Activated CD4-positive, alpha-beta T cell treated with anti-CD3 and anti-CD28 coated beads for 1 hour (primary cell): ENCODE measurements around the gene HACD4.

Experiments used
- DNase-seq: peaks from one replicate; pipeline ENCODE4 v3.0.0-alpha.2; 2020

Gene HACD4, protein sequence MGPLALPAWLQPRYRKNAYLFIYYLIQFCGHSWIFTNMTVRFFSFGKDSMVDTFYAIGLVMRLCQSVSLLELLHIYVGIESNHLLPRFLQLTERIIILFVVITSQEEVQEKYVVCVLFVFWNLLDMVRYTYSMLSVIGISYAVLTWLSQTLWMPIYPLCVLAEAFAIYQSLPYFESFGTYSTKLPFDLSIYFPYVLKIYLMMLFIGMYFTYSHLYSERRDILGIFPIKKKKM

DNA sequence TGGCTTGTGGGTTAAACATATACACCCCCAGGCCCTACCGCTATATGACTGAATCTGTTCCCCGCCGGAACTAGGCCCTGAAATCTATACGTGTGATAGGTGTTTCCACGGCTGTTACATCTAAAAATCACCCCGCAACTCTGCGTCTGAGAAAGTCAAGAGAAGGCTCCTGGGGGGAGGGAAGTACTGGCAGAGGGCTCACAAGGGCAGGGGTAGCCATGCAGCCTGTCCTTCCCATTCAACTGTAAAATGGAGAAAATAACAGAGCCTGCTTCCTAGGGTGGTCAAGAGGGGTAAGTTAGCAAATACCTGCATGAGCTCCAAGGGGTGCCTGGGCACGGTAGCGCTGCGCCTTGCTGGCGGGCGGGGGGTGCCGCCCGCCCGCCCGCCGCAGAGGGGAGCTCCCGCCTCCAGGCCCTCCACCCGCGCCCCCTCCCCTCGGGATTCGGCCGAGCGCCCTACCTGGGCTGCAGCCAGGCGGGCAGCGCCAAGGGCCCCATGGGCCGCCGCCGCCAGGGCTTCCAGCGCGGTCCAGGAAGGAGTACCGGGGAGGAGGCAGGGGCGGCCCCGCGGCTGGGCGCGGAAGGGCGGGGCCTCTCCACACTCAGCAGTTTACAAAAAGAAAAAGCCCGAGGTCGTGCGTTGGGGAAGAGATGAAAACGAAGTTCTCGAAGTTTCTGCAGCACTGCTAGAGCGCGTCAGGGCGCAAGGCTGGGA is at the start of gene HACD4:
Gene HACD4 (minus strand): TSS at position 550 of the 717 bp plus-strand sequence. CDS start 50 bp downstream, at position 500.
- DNase-seq, result peak; percentile 48

DNA sequence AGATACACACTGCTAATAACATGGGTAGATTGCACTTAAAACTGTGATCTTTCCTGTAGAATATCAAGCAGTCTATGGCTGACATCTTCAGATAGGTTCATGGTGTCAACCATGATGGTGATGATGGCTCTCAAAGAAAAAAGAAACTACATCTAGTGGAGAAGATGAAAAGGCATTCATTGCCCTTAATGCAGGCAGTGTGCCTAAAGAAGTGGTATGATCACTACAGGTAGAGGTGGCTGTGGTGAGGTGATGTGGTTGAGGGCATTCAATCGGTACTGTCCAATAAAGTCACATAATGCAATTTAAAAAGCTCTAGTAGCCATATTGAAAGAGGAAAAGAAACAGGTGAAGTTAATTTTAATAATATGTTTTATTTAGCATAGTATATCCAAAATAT is 49.4 kb upstream of the HACD4 start:
- no peak for DNase-seq

DNA sequence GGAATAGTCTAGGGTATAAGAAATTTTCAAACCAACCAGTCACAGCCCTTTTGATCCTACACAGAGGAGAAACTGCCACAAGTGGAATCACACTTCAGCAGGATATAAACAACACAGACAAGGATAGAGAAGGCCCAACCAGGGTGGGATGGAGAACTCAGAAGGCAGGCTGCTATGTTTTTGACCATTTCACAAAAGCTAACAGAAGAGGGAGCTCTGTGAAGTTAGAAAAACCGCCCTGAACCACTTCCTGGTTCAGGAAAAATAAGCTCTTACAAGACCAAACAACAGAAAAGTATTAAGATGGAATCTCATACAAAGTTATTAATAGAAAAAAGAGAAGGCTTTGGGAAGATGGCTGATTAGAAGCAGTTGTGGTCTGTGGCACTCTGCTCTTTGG is 47.3 kb upstream of the HACD4 start:
- DNase-seq, result no peak

DNA sequence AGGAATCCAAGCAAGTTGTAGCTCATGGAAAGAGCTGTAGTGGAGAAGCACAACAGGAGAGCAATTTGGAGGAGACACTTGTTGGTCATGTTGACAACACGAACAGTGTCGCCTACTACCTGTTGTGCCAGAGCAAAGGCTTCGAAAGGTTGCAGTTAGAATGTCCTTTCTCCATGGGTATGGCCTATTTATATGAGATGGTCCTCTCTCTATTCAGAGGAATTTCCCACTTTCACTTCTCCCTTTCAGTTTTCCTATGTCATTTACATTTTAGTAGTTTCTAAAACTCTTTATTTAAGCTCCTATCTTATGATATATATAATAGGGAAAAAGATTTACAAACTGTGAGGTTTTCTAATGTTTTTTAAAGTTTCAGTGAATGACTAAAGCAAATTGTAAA is 46.3 kb upstream of the HACD4 start, which contains the start of gene IFNB1:
Gene IFNB1 (minus strand): TSS at position 162 of the 400 bp plus-strand sequence. CDS start 73 bp downstream, at position 89.
- no peak for DNase-seq

DNA sequence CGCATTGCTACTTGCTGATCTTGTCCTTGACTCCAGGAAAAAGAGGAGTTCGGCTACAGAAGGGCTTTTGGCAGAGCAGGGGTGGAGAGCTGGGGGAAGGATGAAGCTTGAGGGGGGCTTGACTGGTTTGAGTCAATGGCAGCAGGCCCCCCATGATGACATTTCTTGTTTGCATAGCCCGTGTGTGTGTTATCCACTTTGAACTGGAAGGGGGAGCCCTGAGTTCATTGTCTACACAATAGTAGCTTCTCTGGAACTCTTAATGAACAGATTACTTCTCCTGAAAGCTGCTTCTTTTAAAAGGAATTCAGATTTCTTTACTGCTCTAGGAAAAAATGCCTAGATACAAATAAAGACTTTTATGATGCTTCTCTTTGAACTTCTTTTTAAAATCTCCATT is 44.0 kb upstream of the HACD4 start:
- DNase-seq, result no peak

DNA sequence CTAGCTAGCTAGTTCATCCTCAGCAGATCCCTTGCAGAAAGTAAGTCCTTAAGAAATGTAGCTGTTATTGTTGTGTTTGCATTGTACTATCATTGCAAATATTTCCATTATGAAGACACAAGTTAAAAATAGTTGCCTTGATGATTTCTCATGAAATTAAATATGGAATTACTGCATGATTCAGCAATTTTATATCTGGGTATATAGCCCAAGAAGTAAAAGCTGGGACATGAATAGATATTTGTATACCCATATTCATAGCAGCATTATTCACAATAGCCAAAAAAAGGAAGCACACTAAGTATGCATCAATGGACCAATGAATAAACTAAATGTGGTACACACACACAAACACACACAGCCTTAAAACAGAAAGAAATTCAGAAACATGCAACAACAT is 39.5 kb upstream of the HACD4 start:
- DNase-seq, result no peak

DNA sequence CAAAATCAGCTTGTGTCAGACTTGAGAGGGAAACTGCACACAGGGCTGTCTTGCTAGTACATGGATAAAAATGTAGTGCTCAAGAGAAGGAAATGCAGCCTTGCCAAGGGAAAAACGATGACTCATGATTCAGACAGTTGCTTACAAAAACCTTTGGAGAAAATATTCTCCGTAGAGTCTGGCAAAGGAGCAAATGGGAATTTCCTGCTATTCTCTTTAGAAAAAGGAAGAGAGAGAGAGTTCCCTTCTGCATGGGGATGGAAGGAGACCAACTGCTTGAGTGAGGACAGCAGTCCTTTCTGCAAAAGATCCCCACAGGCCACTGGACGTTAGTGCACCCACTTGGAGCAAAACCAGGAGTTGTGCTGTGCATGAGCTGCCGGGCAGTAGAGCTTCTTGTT is 38.7 kb upstream of the HACD4 start:
- no peak for DNase-seq

DNA sequence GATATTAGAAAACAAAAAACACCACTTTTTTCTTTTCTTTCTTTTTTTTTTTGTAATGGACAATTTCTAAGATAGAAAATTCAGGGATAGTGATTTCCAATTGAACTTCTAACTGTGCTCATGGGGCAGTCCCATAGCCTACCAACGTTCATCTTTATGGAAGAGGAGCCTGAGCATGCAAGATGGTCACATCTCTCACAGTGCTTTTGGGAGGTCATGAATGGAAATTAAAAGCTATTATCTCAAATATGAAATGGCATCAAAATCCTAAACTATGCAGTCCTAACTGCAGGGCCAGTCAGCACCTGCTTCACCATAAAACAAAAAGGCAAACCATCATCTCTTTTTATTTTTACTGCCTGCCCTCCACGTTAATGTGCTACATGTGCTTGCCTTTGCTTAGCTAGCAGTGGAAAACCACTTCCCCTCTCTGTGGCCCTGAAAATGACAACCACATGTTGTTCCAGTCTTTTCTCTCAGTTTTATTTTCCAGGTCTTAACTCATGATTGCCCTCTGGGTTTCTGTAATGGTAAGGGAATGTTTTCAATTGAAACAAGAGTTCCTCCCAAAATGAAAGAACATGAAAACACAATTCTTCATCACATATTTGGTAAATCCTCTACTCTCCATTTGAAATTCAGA is 29.6 kb upstream of the HACD4 start:
- no peak for DNase-seq

DNA sequence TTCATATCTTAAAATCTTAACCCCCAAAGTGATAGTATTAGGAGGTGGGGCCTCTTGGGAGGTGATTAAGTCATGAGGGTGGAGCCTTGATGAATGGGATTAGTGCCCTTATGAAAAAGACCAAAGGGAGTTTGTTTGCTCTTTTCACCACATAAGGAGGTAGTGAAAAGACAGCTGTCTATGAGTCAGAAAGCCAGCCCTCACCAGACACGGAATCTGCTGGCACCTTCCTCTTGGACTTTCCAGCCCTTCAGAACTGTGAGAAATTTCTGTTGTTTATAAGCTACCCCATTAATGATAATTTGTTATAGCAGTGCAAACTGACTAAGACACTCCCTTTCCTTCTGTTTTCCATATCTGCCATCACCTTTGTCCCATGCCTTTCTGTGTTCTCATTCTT is 25.5 kb upstream of the HACD4 start:
- DNase-seq, result no peak

DNA sequence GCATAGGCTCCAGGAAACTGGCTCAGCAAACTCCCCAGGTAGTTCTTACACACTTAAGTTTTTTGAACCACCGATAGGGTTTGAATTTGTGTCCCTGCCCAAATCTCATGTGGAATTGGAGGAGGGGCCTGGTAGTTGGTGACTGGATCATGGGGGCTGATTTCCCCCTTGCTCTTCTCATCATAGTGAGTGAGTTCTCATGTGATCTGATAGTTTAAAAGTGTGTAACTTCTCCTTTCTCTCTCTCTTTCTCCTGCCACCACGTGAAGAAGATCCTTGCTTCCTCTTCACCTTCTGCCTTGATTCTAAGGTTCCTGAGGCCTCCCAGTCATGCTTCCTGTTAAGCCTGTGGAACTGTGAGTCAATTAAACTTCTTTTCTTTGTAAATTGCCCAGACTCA is 22.4 kb upstream of the HACD4 start:
- no peak for DNase-seq

DNA sequence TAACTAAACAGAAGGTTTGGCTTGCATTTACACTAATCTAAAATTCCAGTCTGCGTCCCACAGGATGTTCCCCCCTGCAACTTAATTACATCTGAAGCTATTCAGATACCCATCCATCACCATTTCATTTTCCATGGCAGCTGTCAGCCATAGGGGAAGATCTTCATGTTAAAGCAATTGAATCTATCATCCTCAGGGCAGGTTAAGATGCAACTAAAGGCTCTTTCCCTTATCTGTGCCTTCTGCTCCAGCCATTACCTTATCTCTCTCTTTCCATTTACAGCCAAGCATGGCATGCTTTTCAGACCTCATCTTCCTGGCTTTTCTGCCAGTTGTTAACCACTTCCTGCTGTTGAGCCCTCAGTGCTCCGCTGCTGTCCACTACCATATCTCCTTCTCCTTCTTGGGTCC is 15.8 kb upstream of the HACD4 start:
- no peak for DNase-seq

DNA sequence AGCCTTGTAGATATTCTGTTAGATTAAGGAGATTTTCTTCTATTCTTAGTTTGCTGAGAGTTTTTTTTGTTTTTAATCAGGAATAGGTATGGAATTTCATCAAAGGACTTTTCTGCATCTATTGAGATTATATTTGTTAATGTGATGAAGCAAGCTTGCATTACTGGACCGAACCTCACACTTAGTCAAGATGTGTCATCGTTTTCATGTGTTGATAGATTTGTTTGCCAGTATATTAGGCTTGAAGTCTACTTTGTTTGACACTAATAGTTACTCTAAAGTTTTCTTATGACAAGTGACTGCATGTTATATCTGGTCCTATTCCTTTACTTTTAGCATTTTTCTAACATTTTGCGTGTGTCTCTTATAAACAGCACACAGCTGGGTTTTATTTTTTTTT is 12.4 kb upstream of the HACD4 start:
- DNase-seq, result no peak

DNA sequence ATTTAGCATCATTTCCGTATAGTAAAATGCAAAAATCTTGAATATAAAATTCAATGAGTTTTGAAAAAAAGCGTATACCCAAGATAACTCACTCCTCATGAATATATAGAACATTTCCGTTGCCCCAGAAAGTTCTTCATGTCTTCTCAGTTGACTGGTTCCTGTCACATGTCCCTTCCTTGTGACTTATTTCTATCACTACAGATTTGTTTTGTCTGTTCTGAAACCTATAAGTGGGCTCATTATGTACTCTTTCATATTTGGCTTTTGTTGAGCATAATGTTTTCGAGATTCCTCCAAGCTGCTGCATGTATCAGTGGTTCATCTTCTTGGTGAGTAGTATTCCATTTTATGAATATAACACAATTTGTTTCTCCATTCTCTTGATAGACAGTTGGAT is 11.0 kb upstream of the HACD4 start:
- DNase-seq, result no peak

DNA sequence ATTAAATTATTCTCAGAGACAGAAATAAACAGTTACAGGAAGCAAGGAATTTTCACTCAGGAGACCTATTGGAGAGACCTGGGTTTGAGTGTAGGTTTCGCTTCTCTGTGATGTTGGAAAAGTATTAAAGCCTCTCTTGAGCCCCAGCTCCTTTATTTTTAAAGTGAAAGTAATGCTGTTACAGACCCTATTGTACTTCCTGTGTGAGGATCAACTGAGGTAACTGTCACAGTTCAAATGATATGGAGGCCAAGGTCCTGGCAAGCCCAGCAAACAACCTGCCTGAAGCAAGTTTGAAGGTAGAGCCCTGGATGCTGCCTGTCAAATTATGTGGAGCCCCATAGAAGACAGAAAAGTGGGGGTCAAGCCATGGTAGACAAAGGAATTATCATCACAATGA is 7.9 kb upstream of the HACD4 start:
- DNase-seq, result no peak

DNA sequence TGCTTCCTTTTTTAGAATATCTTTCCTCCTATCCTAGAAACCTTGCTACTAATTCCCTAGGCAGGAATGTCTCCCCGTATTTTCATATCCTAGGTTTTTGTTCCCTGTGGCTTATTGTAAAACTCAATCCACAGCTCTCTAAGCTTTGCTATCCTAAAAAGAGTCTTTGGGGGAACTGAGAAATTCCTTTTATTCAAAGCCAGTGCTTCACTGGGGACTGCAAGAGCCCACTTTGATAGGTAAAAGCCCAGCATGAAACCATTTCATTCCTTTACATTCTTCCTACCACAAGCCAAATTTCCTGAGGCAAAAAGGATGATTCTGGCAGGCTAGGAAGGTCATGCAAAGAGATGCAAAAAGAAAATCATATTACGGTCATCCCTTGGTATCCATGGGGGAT is 5.8 kb upstream of the HACD4 start:
- DNase-seq, result no peak

DNA sequence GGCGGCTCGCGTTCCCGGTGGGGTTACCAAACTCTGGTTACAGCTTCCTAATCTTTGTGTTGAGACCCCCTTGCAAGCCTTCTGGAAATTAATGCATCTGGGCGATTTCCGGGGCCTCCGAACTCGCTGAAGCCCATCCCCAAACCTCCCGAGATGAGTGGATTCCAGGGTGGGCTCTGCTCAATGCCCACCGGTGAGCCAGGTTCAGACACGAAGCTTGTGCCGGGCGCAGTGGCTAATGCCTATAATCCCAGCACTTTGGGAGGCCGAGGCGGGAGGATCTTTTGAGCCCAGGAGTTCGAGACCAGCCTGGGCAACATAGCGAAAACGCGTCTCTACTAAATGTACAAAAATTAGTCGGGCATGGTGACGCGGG is 356 bp upstream of the HACD4 start:
- no peak for DNase-seq

DNA sequence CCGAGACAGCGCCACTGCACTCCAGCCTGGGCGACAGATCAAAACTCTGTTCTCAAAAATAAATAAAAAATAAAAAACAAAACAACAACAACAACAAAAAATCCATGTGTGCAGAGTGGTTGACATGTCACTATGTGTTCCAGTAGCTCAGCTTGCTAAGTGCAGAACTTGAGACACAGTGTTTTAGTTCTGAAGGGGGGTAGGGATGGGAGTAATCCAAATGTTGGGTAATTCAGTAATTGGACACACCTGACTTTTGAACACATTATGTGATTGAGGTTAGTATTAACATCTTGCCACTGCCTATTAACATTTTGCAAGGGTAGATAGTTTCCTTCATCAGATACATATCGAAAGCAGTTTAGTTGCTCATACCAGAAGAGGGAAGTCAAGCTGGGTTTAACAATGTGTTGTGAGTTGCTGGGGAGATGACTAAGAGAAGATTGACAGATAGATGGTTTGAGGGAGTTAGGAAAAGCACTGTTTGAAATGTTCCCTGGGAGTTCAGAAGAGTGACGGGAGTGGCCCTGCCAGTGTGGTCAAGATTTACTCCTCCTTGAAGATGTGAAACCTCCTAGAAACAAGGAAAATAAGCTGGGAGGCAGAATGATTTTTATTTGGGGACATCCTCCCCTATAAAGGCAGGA is 928 bp downstream of the HACD4 start:
- no peak for DNase-seq

DNA sequence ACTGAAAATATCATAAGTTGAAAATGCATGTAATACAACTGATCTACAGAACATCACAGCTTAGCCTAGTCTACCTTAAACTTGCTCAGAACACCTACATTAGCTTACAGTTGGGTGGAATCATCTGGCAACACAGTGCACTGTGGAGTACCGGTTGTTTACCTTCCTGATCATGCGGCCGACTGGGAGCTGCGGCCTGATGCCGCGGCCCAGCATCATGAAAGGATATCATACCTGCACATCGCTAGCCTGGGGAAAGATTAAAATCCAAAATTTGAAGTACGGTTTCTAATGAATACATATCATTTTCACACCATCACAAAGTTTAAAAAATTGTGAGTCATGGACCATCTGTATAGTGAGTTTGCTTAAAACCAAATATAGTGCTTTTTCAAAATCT is 1.8 kb downstream of the HACD4 start:
- no peak for DNase-seq

DNA sequence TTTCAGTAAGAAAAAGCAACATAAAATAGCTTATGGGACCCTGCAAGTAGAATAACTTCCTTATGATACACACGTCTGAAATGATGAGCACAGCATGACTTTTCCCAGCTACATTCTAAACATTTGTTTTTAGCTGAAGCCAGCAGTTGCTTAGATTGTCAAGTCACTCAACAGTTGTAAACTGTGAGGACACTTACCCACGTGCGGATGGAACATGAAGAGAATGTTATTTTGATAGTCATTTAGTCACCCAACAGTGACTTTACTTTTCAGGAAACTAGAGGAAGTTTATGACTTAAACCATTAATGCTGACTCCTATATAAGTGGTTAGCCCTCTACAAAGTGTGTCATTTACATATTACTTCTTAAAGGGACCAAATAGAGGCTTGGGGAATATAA is 3.0 kb downstream of the HACD4 start:
- no peak for DNase-seq

DNA sequence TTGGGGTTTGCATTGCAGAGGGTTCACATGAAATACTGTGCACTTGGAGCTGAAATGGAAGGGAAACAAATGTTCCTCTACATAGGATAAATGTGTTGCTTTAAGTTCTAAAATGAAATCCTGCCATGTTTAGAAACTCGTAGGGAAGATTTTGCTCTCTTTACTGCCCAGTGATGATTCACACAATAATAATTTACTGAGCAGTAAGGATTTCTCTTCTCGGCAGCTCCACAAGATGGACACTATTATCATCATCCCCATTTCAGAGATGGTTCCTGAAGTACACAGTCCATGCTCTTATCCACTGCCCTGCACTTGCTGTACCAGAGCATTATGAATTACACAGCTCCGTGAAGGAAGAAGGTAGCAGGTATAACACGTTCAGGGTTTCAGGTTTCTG is 4.1 kb downstream of the HACD4 start:
- no peak for DNase-seq

DNA sequence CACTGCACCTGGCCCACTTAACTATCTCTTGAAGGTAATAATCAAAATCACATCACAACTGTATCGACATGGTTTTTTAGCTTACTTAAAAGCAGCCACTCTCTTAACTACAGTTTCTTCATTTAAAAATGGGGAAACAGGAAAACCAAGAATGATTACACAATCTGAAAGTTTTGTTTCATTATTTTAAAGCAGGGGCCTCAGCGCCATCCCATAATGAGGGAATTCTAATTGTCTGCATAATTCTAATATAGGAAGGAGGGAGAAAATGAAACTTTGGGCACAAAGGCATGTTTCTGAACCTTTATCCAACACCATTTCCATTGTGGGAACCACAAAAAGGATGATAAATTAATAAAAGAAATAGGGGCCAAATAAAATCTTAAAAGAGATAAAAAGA is 7.6 kb downstream of the HACD4 start:
- no peak for DNase-seq

DNA sequence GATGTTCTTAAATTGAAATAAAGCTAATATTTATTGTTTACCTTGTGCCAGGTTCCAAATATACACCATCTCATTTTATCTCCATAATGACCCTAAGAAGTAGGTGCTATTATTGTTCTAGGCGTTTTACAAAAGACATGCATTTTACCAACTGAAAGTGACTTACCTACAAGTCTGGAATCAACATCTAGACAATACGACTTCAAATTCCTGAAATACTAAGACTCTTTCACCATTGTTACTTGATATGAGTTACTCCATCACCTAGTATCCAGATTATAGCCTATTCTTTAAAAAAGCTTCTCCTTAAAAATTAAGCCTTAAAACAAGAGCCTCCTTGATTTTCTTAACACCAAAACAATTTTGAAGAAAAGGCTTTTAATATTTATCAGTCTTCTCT is 13.3 kb downstream of the HACD4 start:
- DNase-seq, result no peak

DNA sequence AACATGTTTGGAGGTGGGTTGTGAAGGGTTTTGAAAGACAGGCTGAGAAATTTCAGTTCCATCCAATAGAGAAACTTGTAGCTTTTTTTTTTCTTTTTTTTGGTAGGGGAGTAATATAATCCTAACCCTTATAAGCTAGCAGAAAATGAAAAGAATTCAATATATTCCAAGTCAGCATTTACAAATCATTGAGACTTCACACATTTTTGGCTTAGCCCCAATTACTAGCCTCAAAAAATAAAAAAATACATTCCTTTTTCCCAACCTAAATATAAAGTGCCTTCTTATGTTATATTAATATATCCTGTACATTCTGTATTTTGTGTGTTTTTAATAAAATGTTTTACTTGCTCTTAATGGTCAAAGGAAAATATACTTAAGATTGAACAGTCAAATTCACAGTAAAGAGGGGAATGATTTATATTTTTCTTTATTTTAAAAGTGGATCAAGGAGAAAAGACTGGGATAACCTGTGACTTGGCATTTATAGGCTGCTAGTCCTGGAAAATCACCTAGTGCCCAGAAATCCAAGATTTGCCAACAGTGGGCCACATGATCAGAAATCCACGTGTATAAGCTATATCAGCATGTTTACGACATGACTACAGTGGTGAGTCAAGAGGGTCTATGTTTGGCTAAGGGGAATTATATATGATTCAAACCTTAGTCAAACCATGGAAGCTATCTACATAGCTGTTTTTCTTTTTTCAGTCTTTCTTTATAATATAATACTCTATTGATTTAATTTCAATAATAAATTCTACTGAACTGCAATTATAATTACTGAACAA is 14.5 kb downstream of the HACD4 start:
- DNase-seq, result no peak
